Medulla oblongata (tissue), 1 donor: ENCODE results near the gene RBM18.

Source experiments
- DNase-seq: peaks from one replicate; pipeline ENCODE4 v3.0.0-alpha.2; 2015; ENCODE audit errors: extremely low spot score

RBM18 gene

GRCh38 chr9:122222791-122223190 is 41.8 kb downstream of the RBM18 start:
- no peak for DNase-seq

DNA sequence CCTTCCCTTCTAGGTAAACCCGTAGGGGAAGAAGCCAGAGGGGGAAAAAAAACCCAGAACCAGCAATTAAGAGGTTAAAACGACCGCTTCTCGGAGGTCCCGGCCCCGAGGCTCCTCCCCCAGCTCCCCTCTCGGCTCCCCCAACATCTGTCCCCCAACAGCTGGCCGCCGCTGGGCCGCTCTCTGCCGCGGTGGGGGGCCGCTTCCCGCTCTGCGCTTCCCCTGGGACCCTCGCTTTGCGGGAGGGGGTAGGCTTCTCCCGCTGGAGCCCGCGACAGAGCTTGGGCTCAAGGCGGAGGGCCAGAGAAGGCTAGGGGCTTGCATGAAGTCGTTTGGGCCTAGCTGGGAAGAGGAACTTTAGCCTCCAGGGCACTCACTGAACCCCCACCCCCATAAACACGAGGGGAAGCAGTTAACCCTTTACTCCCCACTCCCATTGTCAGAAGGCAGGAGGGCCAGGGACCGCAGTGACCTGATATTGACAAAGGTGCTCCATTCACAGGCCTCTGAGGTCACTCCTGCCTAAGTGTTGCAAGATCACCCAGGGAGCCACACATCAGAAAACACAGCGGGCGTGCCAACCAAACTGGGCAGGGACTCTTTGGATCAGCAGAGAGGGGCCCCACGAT is 43.3 kb downstream of the RBM18 start:
- DNase-seq = no peak

GRCh38 chr9:122220673-122221182 is 43.9 kb downstream of the RBM18 start:
- no peak for DNase-seq

- DNase-seq = no peak
These were observed 44.6 kb downstream of the RBM18 start for GRCh38 chr9:122219856-122220672.

DNA sequence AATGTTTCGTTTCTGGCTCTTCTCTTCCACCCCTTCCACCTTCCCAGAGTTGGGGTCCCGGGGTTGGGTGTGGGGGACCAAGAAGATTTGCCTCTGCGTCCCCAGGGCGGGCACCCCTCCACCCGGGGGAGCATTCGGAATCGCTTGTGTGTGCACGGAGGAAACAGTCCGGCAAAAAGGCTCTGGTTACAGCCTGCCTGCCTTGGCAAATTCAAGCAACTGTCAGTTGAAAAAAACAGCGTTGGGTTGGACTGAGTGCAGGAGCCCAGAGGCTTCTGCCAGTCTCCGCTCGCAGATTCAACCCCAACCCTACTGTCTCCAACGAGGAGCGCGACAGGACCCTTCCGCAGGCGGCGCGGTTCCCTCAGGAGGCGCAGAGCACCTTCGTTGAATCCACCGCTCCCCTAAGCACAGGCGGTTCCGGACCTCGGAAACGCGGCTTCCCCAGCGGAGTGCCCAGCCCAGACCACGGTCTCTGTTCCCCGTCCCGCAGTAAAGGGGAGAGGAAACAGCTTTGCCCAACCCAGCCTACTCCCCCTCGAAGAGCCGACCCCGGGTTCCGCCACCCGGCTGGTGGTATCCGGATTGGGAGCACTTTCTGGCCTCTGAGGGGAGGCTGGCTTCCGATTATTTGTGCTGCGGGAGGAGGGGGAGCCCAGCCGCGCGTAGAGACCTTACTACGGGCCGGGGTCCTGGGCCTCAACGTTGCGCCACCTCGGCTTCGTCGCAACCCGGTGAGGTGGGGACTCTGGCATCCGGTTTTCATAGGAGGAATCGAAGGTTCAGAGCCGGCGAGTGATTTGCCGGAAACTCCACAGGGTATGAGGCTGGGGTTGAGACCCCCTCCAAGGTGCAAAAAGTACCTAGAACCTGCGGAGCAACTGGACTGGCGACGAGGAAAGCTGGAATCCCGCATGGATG is 45.4 kb downstream of the RBM18 start:
- DNase-seq = no peak

DNA sequence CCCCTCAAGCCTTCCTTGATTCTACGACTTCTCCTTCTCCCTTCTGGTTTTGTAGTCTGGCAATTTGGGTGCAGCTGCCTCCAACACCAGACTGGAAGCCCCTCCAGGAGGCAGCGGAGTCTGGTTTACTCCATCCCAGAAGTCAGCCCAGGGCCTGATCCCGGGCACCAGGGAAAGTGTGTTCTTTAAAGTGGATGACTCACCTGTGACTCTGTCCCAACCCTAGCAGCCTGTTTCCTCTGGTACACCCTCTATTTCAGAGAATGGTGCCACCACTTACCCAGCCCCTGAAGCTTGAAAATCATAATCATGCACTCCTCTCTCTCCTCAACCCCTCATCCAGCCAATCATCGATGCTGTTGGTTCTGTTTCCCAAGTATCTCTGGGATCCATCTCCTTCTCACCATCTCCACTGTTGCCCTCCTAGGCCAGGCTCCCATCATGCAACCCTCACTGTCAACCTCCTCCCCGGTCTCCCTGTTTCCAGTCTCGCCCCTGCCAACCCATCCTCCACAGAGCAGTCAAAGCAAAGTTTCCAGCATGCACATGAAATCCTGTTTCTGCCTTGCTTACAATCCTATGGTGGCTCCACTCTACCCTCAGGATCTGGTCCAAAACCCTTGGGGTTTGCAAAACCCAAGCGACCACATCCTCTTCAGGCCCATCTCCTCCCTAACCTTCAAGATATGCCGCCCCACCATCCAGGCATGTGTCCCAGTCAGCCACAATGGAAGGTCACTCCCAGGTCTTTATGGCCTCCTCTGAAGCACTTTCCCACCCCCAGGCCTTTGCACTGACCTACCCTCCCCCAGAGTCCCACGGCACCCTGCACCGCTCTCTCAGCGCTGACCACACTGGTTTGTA is 46.3 kb downstream of the RBM18 start:
- DNase-seq = no peak

- DNase-seq = no peak
These were observed 47.0 kb downstream of the RBM18 start for GRCh38 chr9:122217640-122218039.

DNA sequence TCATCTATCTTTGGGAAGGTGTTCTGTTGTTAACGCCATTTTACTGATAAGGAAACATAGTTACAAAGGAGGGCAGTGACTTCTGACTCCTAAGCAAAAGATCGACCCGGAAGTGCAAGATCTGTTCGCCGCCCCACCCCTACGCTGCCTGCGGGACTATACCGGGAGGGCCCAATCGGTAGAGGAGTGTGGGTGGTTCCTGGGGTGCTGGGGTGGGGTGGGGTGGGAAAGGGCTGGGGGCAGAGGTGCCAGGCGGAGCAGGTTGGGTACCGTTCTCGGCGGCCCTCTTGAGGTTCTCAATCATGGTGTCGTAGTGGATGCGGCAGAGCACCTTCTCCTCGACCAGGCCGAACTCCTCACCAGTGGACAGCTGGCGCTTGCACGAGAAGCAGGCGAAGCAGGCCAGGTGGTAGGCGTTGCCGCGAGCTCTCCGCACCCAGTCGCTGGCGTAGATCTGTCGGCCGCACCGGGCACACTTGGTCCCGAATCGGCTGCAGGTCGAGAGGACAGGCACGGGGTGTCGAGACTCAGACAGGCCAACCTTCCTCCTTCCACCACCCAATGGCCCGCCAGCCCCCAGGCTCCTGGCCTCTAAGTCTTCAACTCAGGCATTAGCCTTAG is 47.7 kb downstream of the RBM18 start:
- DNase-seq = no peak

DNA sequence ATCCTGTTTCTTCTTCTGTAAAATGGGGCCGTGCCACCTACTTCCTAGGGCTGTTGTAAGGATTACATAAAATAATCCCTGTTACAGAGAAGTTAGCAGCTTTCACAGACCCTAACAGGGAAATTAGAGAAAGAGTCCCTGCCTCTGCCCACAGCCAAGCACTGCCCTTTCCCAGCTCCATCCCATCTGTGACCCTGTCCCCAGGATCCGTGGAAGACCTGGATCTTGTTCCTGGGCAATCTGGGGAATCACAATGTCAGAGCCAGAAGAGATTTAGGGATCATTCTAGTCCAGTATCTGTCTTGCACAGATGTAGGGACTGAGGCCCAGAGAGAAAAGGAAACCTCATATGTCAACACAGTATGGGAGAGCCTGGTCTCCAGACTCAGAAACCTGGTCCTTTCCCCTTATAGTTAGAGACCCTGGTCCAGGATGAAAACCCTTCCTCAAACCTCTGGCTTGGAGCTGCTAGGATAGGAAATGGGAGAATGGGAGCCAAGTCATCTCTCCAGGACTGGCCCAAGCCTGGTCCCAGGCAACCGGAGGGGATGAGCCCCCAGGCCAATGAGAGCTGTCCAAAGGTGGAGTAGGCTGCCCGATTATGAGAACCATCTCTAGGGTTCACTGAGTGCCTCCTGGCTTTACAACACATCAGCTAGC is 48.4 kb downstream of the RBM18 start:
- DNase-seq = no peak

DNA sequence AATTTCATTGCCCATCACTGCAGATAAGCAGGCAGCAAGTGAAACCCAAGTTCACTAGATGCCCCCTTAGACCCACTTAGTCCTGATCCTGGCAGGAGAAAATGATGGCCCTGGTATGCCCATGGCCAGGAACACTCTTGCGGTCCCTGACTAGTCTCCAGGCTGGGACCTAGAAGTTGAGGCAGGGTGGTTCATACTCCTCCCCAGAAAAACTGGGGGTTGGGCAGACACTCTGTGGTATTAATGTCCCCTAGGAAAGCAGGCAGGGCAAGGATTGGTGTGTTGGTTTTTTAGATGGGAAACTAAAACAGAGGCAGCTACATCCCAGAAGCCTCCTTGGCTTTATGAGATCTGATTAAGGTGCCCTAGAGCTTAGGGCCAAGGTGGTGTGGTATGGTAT is 49.0 kb downstream of the RBM18 start:
- DNase-seq = no peak

- DNase-seq = no peak
These were observed 50.1 kb downstream of the RBM18 start for GRCh38 chr9:122214507-122214906.

- no peak for DNase-seq
These were observed 50.8 kb downstream of the RBM18 start for GRCh38 chr9:122213589-122214413.

GRCh38 chr9:122213102-122213588 is 51.5 kb downstream of the RBM18 start:
- DNase-seq = no peak

- no peak for DNase-seq
These were observed 52.1 kb downstream of the RBM18 start for GRCh38 chr9:122212473-122213004.

- no peak for DNase-seq
These were observed 55.2 kb downstream of the RBM18 start for GRCh38 chr9:122209451-122209850.

GRCh38 chr9:122207096-122207495 is 57.5 kb downstream of the RBM18 start:
- no peak for DNase-seq

- no peak for DNase-seq
These were observed 58.3 kb downstream of the RBM18 start for GRCh38 chr9:122206118-122207046.

DNA sequence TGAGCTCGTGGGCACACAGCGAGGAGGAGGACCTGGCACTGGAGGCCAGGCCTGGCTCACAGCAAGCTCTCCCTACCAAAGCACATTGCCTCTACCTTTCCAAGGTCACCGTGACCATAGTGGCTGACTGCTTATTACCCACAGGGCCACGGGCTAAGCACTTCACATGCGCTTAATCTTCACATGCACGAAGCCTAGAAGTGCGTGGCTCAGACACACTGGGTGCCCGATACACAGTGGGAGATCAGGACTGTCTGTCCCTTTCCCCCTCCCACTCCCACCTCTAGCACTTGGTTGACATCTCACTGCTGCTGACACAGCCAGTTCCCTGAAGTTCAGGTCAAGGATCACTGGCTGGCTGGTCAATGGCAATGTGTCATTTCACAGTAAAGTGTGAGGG is 59.5 kb downstream of the RBM18 start:
- no peak for DNase-seq
